Fibroblast of mammary gland (primary cell): ENCODE data around the gene SCPEP1.

Experiments used
- DNase-seq: peaks from one replicate; pipeline ENCODE4 v3.0.0-alpha.2; 2010; ENCODE audit warnings: low read depth
- H3K4me3 ChIP-seq: 2 replicates; pipeline ENCODE4 v1.5.1; 2011; ENCODE audit warnings: low read depth, mild to moderate bottlenecking, low read length, moderate library complexity; ENCODE audit not compliant: control insufficient read depth
- CTCF ChIP-seq: conservative IDR thresholded peaks from 2 replicates; pipeline ENCODE4 v1.5.1; 2011; ENCODE audit warnings: low read depth, low read length, inconsistent platforms; ENCODE audit not compliant: control insufficient read depth, insufficient read depth

Gene SCPEP1

GRCh38 chr17:56997313-56997712, 19.4 kb downstream of the SCPEP1 start:
- no peak for DNase-seq
- TF ChIP-seq CTCF = no peak
- no peak overlapping the region for H3K4me3 ChIP-seq

- no peak for DNase-seq
- no peak for TF ChIP-seq CTCF
- H3K4me3 ChIP-seq = no peak overlapping the region
Measured at GRCh38 chr17:57001541-57001940, 23.6 kb downstream of the SCPEP1 start.

DNA sequence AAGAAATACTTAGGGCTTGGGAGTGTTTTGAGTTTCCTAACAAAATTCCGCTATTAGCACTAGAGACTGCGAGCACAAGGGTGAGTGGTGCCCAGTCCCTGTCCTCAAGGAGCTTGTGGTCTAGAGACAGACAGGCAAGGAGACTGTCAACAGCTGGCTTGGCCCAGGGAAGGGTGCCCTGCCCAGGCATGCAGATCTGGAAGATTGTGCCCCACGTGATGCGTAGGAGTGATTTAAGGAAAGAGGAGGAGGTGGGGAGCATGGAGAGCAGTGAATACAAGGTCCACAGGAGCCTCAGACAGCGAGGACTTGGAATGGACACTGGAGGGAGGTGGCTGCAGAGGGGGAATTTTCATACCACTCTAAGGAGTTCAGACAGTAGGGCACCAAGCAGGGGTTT, 25.0 kb downstream of the SCPEP1 start:
- DNase-seq = no peak
- TF ChIP-seq CTCF = no peak
- H3K4me3 ChIP-seq = no peak overlapping the region

GRCh38 chr17:57004944-57005579, 27.1 kb downstream of the SCPEP1 start:
- H3K4me3 ChIP-seq = no peak overlapping the region
- DNase-seq = no peak
- no peak for TF ChIP-seq CTCF

DNA sequence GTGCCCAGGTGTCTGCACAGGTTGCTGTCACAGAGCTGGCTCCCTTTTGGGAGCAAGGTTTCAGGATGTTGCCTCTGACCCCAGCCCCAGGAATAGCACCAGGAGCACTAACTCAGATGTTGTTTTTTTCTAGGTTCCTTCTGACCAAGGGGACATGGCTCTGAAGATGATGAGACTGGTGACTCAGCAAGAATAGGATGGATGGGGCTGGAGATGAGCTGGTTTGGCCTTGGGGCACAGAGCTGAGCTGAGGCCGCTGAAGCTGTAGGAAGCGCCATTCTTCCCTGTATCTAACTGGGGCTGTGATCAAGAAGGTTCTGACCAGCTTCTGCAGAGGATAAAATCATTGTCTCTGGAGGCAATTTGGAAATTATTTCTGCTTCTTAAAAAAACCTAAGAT, 28.1 kb downstream of the SCPEP1 start:
- no peak overlapping the region for H3K4me3 ChIP-seq
- TF ChIP-seq CTCF = no peak
- DNase-seq = no peak

DNA sequence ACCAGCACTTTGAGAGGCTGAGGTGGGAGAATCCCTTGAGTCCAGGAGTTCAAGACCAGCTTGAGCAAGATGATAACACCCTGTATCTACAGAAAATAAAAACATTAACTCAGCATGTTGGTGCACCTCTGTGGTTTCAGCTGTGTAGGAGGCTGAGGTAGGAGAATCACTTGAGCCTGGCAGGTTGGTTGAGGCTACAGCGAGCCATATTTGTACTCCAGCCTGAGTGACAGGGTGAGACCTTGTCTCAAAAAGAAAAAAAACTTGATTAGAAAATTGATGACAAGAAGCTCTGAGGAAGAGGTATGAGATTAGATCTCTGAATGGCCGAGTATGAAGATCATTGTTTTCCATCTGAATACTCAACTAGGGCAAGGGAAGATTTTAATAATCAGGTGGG, 31.0 kb downstream of the SCPEP1 start:
- H3K4me3 ChIP-seq = no peak overlapping the region
- no peak for DNase-seq
- TF ChIP-seq CTCF = no peak
